IMR-90 (cell line): ENCODE data around the gene CDHR1. TPM values are rescaled to one million over a fixed set of nuclear protein-coding genes. Genes with fewer than 3 reads are reported as not detected.

Experiments
- ATAC-seq: fragments of 200-7000 bp; cut with Tn5 transposase; 2 replicates; pipeline ENCODE4 v1.9.1; 2020; ENCODE audit warnings: low read depth, mild to moderate bottlenecking, moderate library complexity
- BruUV-seq: library from RNA; stranded (reverse); fragments of 400-500 nt; replicated peaks from 2 replicates; lab custom pipeline; 2021; lab: Mats Ljungman, UMichigan
- CTCF ChIA-PET: fragments of 300-600 bp; formaldehyde crosslinking; extraction: SDS; loops from one replicate; lab custom pipeline; 2021; ENCODE audit warnings: antibody characterized with exemption; lab: Yijun Ruan, JAX
- POLR2A ChIA-PET: fragments of 300-600 bp; sonication (Branson Sonifier 250); formaldehyde crosslinking; loops from one replicate; lab custom pipeline; 2022; ENCODE audit warnings: antibody characterized with exemption; ENCODE audit not compliant: unreplicated experiment; lab: Charles Lee
- DNase-seq: peaks from one replicate; pipeline ENCODE4 v3.0.0; 2013
- H2AFZ ChIP-seq: replicated peaks from 2 replicates; pipeline ENCODE3; 2013; ENCODE audit warnings: low read length, mild to moderate bottlenecking; ENCODE audit not compliant: poor library complexity
- H2AK5ac ChIP-seq: 2 replicates; pipeline ENCODE4 v1.6.1; 2013; ENCODE audit warnings: low read depth, low read length, inconsistent platforms
- H2AK9ac ChIP-seq: replicated peaks from 2 replicates; pipeline ENCODE3; 2013; ENCODE audit warnings: mild to moderate bottlenecking, low read depth, low read length, moderate library complexity; ENCODE audit not compliant: poor library complexity
- H2BK120ac ChIP-seq: 2 replicates; pipeline ENCODE4 v1.6.1; 2013; ENCODE audit warnings: low read depth, low read length, inconsistent platforms
- H2BK15ac ChIP-seq: 3 replicates; pipeline ENCODE4 v1.6.1; 2013; ENCODE audit warnings: low read depth, low read length, inconsistent platforms
- H2BK20ac ChIP-seq: 2 replicates; pipeline ENCODE4 v1.6.1; 2013; ENCODE audit warnings: low read depth, mild to moderate bottlenecking, inconsistent platforms, low read length, moderate library complexity
- H2BK5ac ChIP-seq: 2 replicates; pipeline ENCODE4 v1.6.1; 2013; ENCODE audit warnings: mild to moderate bottlenecking, low read depth, low read length, inconsistent platforms; ENCODE audit not compliant: poor library complexity, severe bottlenecking
- H3K14ac ChIP-seq: replicated peaks from 2 replicates; pipeline ENCODE4 v1.6.1; 2013; ENCODE audit warnings: low read depth, low read length, inconsistent platforms
- H3K18ac ChIP-seq: 2 replicates; pipeline ENCODE4 v1.6.1; 2013; ENCODE audit warnings: low read depth, low read length, control low read depth
- H3K23ac ChIP-seq: 2 replicates; pipeline ENCODE4 v1.6.1; 2013; ENCODE audit warnings: low read depth, low read length, inconsistent platforms
- H3K27ac ChIP-seq: 2 replicates; pipeline ENCODE4 v1.5.1; 2013; ENCODE audit warnings: mild to moderate bottlenecking, control low read depth, low read length; ENCODE audit not compliant: insufficient read depth
- H3K27me3 ChIP-seq: 2 replicates; pipeline ENCODE4 v1.6.1; 2013; ENCODE audit warnings: low read length; ENCODE audit not compliant: control insufficient read depth, insufficient read depth
- H3K36me3 ChIP-seq: 2 replicates; pipeline ENCODE4 v1.6.1; 2013; ENCODE audit warnings: low read length, mixed read lengths; ENCODE audit not compliant: control insufficient read depth, insufficient read depth
- H3K4ac ChIP-seq: 2 replicates; pipeline ENCODE4 v1.6.1; 2013; ENCODE audit warnings: low read depth, low read length, inconsistent platforms
- H3K4me1 ChIP-seq: 2 replicates; pipeline ENCODE4 v1.6.1; 2013; ENCODE audit warnings: low read length, mixed read lengths; ENCODE audit not compliant: control insufficient read depth, insufficient read depth
- H3K4me2 ChIP-seq: 2 replicates; pipeline ENCODE4 v1.6.1; 2013; ENCODE audit warnings: low read depth, mild to moderate bottlenecking, control low read depth, low read length, moderate library complexity
- H3K4me3 ChIP-seq: 2 replicates; pipeline ENCODE4 v1.5.1; 2013; ENCODE audit warnings: low read depth, mild to moderate bottlenecking, control low read depth, low read length, moderate library complexity; ENCODE audit not compliant: insufficient read depth
- H3K56ac ChIP-seq: 2 replicates; pipeline ENCODE4 v1.6.1; 2013; ENCODE audit warnings: low read length, inconsistent platforms; ENCODE audit not compliant: insufficient read depth; ENCODE audit errors: extremely low read depth
- H3K79me1 ChIP-seq, 2 experiments: 2 replicates each; pipeline ENCODE4 v1.6.1; 2013; ENCODE audit warnings: low read length in 2 of 2, inconsistent platforms in 1 of 2, low read depth in 1 of 2
- H3K9ac ChIP-seq: 2 replicates; pipeline ENCODE4 v1.6.1; 2013; ENCODE audit warnings: low read depth, low read length, control low read depth
- H3K9me1 ChIP-seq: 2 replicates; pipeline ENCODE4 v1.6.1; 2013; ENCODE audit warnings: low read length, inconsistent platforms; ENCODE audit not compliant: insufficient read depth
- H3K9me3 ChIP-seq: 2 replicates; pipeline ENCODE4 v1.6.1; 2013; ENCODE audit warnings: low read length; ENCODE audit not compliant: control insufficient read depth, insufficient read depth
- H4K20me1 ChIP-seq: 2 replicates; pipeline ENCODE4 v1.6.1; 2013; ENCODE audit warnings: low read length, inconsistent platforms; ENCODE audit not compliant: insufficient read depth
- H4K5ac ChIP-seq: 2 replicates; pipeline ENCODE4 v1.6.1; 2013; ENCODE audit warnings: mild to moderate bottlenecking, low read depth, low read length, control low read depth
- H4K8ac ChIP-seq, 2 experiments: 2 replicates each; pipeline ENCODE4 v1.6.1; 2013; ENCODE audit warnings: low read depth in 2 of 2, low read length in 2 of 2, control low read depth in 1 of 2, inconsistent platforms in 1 of 2
- H4K91ac ChIP-seq: 2 replicates; pipeline ENCODE4 v1.6.1; 2013; ENCODE audit warnings: low read depth, low read length, inconsistent platforms; ENCODE audit not compliant: insufficient read depth
- ELK1 ChIP-seq: fragments of 150-350 bp; IDR thresholded peaks from 2 replicates; pipeline ENCODE4 v1.6.1; 2016; ENCODE audit warnings: low read depth, mild to moderate bottlenecking, low read length, moderate library complexity, borderline replicate concordance
- WGBS, 2 experiments: methylation state at CpG; one replicate each; pipeline versions ENCODE4 v1.1.5 to v1.1.7; 2013; ENCODE audit warnings: missing lambda C conversion rate in 2 of 2; ENCODE audit not compliant: insufficient read length in 1 of 2; ENCODE audit errors: extremely low coverage in 2 of 2; 5-methylcytosine and 5-hydroxymethylcytosine counted together
- dilution Hi-C: fragments of 300-500 bp; cut with HindIII; formaldehyde crosslinking; loops from one replicate; pipeline ENCODE4 v1.14.3; 2018; ENCODE audit warnings: low sequenced_read_pairs; ENCODE audit not compliant: unreplicated experiment
- in situ Hi-C: fragments of 300-500 bp; cut with MboI; formaldehyde crosslinking; loops from 3 replicates; pipeline ENCODE4 v1.14.3; 2019; ENCODE audit warnings: low sequenced_read_pairs, inconsistent platforms, mixed read lengths
- intact Hi-C: fragments of 100-400 bp; cut with micrococcal nuclease; formaldehyde crosslinking; loops from 2 replicates; pipeline ENCODE4 v1.10.0; 2022
- polyA plus RNA-seq, 3 experiments: library from polyadenylated mRNA; depleted of rRNA; stranded (reverse); fragments of >200 nt; gene quantifications; 2 replicates each; pipeline ENCODE4 v1.2.3, GENCODE V29; 2012; ENCODE audit warnings: low replicate concordance in 1 of 3
- total RNA-seq: library from RNA; depleted of rRNA; stranded (reverse); fragments of >200 nt; gene quantifications from 2 replicates; pipeline ENCODE4 v1.2.3, GENCODE V29; 2012

CDHR1 gene
- total and polyA plus RNA-seq, 2 of the 4 experiments (the other 2 are of a cell fraction): not detected

- H3K4me2 ChIP-seq: no peak overlapping the region
- H2AK5ac ChIP-seq: no peak overlapping the region
- no peak overlapping the region for H2BK15ac ChIP-seq
- no peak overlapping the region for H4K5ac ChIP-seq
- in situ Hi-C loops (no loop called here), intact Hi-C loops (no loop called here), dilution Hi-C loops (no loop called here)
- no peak overlapping the region for H3K14ac ChIP-seq
- no peak overlapping the region for H3K27ac ChIP-seq
- no peak overlapping the region for H2BK5ac ChIP-seq
- POLR2A ChIA-PET: no interaction called here
- no peaks in the 10 kb centered on the region for H3K36me3 ChIP-seq
- no peak overlapping the region for H3K4me3 ChIP-seq
- no peaks in the 10 kb centered on the region for H3K9me3 ChIP-seq
- no peak overlapping the region for H4K8ac ChIP-seq
- WGBS, 2 experiments: 40% methylated on average over 1 of the region's 5 CpGs; no CpG with 5 or more reads in 1 of the 2 experiments
- DNase-seq (no peak), ATAC-seq (no peak)
- no peak for TF ChIP-seq ELK1
- peaks cover 8% of the 10 kb centered on the region for H3K9me1 ChIP-seq
- H2AK9ac ChIP-seq: no peak overlapping the region
- H3K18ac ChIP-seq: no peak overlapping the region
- H3K56ac ChIP-seq: no peak overlapping the region
- H3K27me3 ChIP-seq: no peaks in the 10 kb centered on the region
- no peaks in the 10 kb centered on the region for H3K4me1 ChIP-seq
- H4K20me1 ChIP-seq: no peaks in the 10 kb centered on the region
- no peak overlapping the region for H3K23ac ChIP-seq
- no peak overlapping the region for H4K91ac ChIP-seq
- CTCF ChIA-PET: no interaction called here
- no peak overlapping the region for H2BK120ac ChIP-seq
- no peak overlapping the region for H2AFZ ChIP-seq
- H3K79me1 ChIP-seq: no peaks in the 10 kb centered on the region
- no peak overlapping the region for H3K9ac ChIP-seq
- H3K4ac ChIP-seq: no peak overlapping the region
- H2BK20ac ChIP-seq: no peak overlapping the region
- BruUV-seq: no TSS peak
Observed at GRCh38 chr10:84181631-84182030, 12.7 kb upstream of the CDHR1 start.
